ENCODE results near the gene ZNF618. TPM values are rescaled to one million over a fixed set of nuclear protein-coding genes. Genes with fewer than 3 reads are reported as not detected.

ZNF618 gene
- total RNA-seq, 1 donor from 2014 or later = 0.19 TPM

- Mint-ChIP-seq H3K9me3 (no peaks in the 10 kb centered on the region), H3K27ac (no peak overlapping the region), H3K36me3 (ENCODE audit: low read depth) (no peaks in the 10 kb centered on the region), H3K27me3 (no peaks in the 10 kb centered on the region), H3K4me1 (no peaks in the 10 kb centered on the region), H3K4me3 (no peak overlapping the region)
- DNase-seq = no peak
- intact Hi-C loops (cut with micrococcal nuclease) = no loop called here
Observed at GRCh38 chr9:114089206-114089840, 213.2 kb downstream of the ZNF618 start.

DNA sequence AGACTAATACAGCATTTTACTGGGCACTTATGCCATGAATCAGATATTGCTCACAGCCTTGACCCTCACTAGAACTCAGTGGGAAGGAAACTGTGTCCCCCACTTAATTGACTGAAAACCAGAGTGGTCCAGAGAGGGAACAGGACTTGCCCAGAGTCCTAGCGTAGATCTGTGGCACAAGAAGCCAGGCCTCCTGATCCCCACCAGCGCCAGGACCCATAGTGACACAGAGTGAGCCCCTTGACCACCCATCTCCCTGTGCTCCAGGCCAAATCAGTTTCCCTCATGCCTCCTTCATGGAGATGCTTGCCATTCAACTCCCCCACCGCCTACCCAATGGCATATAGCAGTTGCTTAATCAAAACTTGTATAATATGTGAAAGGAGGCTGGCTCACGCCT, 214.7 kb downstream of the ZNF618 start:
- intact Hi-C loops (cut with micrococcal nuclease) = no loop called here
- Mint-ChIP-seq H3K4me3 (no peak overlapping the region), H3K27me3 (no peaks in the 10 kb centered on the region), H3K9me3 (no peaks in the 10 kb centered on the region), H3K27ac (no peak overlapping the region), H3K4me1 (no peaks in the 10 kb centered on the region), H3K36me3 (ENCODE audit: low read depth) (no peaks in the 10 kb centered on the region)
- DNase-seq = no peak

DNA sequence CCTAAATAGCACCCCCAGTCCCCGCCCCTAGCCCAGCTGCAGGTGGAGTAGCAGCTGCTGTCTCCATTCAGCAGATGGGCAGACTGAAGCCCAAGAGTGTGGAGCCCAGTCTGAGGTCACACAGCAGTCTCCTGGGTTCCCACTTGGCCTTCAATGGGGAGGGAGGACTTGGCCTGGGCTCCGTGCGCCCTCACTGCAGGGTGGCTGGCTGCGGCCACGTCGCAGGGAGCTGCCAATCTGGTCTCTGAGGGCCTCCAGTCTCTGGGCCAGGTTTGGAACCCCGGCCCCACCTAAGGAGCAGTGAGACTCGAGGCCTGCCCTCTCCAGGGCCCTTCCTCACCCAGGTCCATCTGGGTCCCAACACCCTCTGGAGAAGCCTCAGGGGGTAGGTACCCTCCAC, 215.6 kb downstream of the ZNF618 start:
- H3K9me3 Mint-ChIP-seq = no peaks in the 10 kb centered on the region
- DNase-seq = no peak
- H3K4me1 Mint-ChIP-seq = no peaks in the 10 kb centered on the region
- intact Hi-C loops (cut with micrococcal nuclease) = no loop called here
- peaks cover 6% of the 10 kb centered on the region for H3K27me3 Mint-ChIP-seq
- no peak overlapping the region for H3K4me3 Mint-ChIP-seq
- no peak overlapping the region for H3K27ac Mint-ChIP-seq
- H3K36me3 Mint-ChIP-seq (ENCODE audit: low read depth) = no peaks in the 10 kb centered on the region

DNA sequence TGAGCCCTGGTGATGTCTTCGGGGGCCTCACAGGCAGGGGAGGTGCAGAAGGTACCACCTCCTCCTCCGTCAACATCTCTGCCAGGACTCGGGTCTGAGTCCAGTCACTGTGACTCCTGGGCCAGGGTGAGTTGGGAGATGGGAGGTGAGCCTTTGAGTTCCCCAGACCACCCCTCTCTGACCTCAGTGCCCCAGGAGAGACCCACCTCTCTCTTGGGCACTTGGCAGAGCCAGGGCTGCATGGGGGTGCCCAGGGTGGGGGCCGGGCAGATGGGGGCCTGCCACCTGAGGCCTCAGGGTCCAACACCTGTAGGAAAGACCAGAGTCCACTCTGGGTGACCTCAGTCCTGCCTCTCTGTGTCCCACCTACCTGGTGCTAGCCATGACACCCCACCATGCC, 216.2 kb downstream of the ZNF618 start:
- no peaks in the 10 kb centered on the region for H3K4me1 Mint-ChIP-seq

DNA sequence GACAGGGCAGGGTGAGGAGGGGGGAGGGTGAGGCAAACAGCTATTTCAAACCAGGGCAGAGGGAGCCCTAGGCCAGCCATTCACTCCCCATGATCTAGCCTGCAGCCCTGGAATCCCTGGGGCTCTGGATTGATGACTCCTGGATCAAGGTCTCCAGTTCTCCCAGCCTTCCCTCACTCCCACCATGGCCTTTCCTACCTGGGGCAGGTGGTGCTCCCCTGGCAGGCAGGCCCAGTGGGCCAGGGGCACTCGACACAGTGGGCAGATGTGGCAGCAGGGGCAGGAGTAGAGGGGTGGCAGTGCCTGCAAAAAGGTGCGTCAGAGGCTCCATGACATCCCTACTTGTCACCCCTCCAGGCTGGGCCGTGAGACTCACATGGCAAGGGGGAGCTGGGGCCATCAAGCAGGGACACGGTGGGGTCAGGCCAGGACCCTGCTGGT, 216.9 kb downstream of the ZNF618 start:
- Mint-ChIP-seq H3K36me3 (ENCODE audit: low read depth) (no peaks in the 10 kb centered on the region), H3K27me3 (peaks cover 15% of the 10 kb centered on the region), H3K9me3 (no peaks in the 10 kb centered on the region), H3K4me3 (no peak overlapping the region), H3K4me1 (peaks cover 3% of the 10 kb centered on the region), H3K27ac (no peak overlapping the region)
- DNase-seq = no peak
- intact Hi-C loops (cut with micrococcal nuclease) = no loop called here

More for the DNA sequence above, 216.2 kb downstream of the ZNF618 start:
- H3K36me3 Mint-ChIP-seq (ENCODE audit: low read depth) = no peaks in the 10 kb centered on the region
- intact Hi-C loops (cut with micrococcal nuclease) = no loop called here
- no peak overlapping the region for H3K27ac Mint-ChIP-seq
- H3K4me3 Mint-ChIP-seq = no peak overlapping the region
- H3K27me3 Mint-ChIP-seq = peaks cover 11% of the 10 kb centered on the region
- no peak for DNase-seq
- no peaks in the 10 kb centered on the region for H3K9me3 Mint-ChIP-seq

DNA sequence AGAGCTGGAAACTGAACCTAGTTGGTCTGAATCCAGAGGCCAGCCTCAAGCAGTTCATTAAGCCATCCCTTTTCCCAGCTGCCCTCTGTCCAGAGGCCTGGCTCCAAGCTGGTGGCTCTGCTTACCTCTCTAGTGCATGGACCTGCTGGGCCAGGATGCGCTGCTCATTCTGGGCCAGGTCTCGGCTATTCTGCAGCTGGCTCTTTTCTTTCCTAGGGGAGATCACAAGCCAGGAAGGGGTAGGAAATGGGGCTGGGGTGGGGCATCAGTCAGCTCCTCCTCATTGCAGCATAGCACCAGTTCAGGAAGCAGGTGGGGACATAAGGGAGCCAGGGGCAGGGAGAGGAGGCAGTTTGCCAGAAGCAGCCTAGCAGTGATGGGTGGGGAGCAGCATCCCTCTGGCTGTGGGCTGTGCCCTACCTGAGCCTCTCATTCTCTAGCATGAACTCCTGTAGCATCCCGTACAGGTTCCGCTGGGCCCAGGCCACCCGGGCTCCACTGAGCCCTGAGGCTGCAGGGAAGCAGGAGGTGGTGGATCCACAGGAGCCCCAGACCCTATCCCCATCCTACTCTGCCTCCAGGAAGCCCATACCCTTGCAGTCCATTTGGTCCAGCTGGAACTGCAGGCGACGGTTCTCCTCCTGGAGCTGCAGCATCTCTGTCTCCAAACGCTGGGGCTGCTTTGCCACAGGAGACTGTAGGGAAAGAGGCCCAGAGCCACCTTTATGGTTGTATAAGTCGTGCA, 217.8 kb downstream of the ZNF618 start:
- intact Hi-C loops (cut with micrococcal nuclease) = no loop called here
- H3K4me1 Mint-ChIP-seq = peaks cover 3% of the 10 kb centered on the region
- H3K27me3 Mint-ChIP-seq = peaks cover 16% of the 10 kb centered on the region
- H3K36me3 Mint-ChIP-seq (ENCODE audit: low read depth) = no peaks in the 10 kb centered on the region
- H3K9me3 Mint-ChIP-seq = no peaks in the 10 kb centered on the region
- H3K4me3 Mint-ChIP-seq = no peak overlapping the region
- H3K27ac Mint-ChIP-seq = no peak overlapping the region
- DNase-seq = no peak

- Mint-ChIP-seq H3K27me3 (peaks cover 22% of the 10 kb centered on the region), H3K9me3 (no peaks in the 10 kb centered on the region), H3K4me3 (no peak overlapping the region), H3K4me1 (peaks cover 3% of the 10 kb centered on the region), H3K36me3 (ENCODE audit: low read depth) (no peaks in the 10 kb centered on the region), H3K27ac (no peak overlapping the region)
- no peak for DNase-seq
- intact Hi-C loops (cut with micrococcal nuclease) = no loop called here
Observed at GRCh38 chr9:114094971-114095370, 218.9 kb downstream of the ZNF618 start.

- peaks cover 3% of the 10 kb centered on the region for H3K4me1 Mint-ChIP-seq
- H3K9me3 Mint-ChIP-seq = no peaks in the 10 kb centered on the region
- peak overlapping the region; percentile 10 for H3K4me3 Mint-ChIP-seq
- H3K27me3 Mint-ChIP-seq = peaks cover 26% of the 10 kb centered on the region
- intact Hi-C loops (cut with micrococcal nuclease) = no loop called here
- H3K27ac Mint-ChIP-seq = no peak overlapping the region
- no peaks in the 10 kb centered on the region for H3K36me3 Mint-ChIP-seq (ENCODE audit: low read depth)
- no peak for DNase-seq
Observed at GRCh38 chr9:114096041-114096511, 220.0 kb downstream of the ZNF618 start.

GRCh38 chr9:114096866-114097612, 220.9 kb downstream of the ZNF618 start:
- intact Hi-C loops (cut with micrococcal nuclease) = no loop called here
- peak overlapping the region; percentile 10 for H3K4me3 Mint-ChIP-seq
- no peak overlapping the region for H3K27ac Mint-ChIP-seq
- no peaks in the 10 kb centered on the region for H3K36me3 Mint-ChIP-seq (ENCODE audit: low read depth)
- DNase-seq = no peak
- peaks cover 3% of the 10 kb centered on the region for H3K4me1 Mint-ChIP-seq
- peaks cover 4% of the 10 kb centered on the region for H3K9me3 Mint-ChIP-seq
- H3K27me3 Mint-ChIP-seq = peaks cover 29% of the 10 kb centered on the region

DNA sequence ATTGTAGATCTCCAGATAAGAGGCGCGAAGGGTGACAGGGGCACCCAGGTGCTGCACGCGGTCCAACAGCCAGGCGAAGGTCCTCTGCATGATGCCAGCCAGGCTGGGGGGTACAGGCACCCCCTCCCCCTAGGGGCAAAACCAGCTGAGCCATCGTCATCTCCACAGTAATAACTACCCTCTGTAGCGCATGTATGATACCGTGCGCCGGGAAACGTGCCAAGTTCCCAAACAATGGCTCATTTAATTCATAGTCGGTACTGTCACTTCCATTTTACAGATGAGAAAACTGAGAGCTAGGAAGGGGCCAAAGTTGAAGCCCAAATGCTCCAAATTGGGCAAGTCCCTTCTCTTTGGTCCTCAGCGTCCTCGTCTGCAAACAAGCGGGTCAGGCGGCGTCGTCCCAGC, 221.5 kb downstream of the ZNF618 start:
- H3K27me3 Mint-ChIP-seq = peaks cover 31% of the 10 kb centered on the region
- no peaks in the 10 kb centered on the region for H3K36me3 Mint-ChIP-seq (ENCODE audit: low read depth)
- H3K4me3 Mint-ChIP-seq = peak overlapping the region; percentile 10
- no peak overlapping the region for H3K27ac Mint-ChIP-seq
- peaks cover 4% of the 10 kb centered on the region for H3K9me3 Mint-ChIP-seq
- H3K4me1 Mint-ChIP-seq = peaks cover 3% of the 10 kb centered on the region
- DNase-seq = no peak
- intact Hi-C loops (cut with micrococcal nuclease) = no loop called here

- peak; percentile 68 for DNase-seq
- Mint-ChIP-seq H3K9me3 (peaks cover 4% of the 10 kb centered on the region), H3K27me3 (peaks cover 33% of the 10 kb centered on the region), H3K36me3 (ENCODE audit: low read depth) (no peaks in the 10 kb centered on the region), H3K27ac (no peak overlapping the region), H3K4me3 (no peak overlapping the region), H3K4me1 (peaks cover 3% of the 10 kb centered on the region)
- intact Hi-C loops (cut with micrococcal nuclease) = no loop called here
Observed at GRCh38 chr9:114098021-114098935, 222.2 kb downstream of the ZNF618 start.

DNA sequence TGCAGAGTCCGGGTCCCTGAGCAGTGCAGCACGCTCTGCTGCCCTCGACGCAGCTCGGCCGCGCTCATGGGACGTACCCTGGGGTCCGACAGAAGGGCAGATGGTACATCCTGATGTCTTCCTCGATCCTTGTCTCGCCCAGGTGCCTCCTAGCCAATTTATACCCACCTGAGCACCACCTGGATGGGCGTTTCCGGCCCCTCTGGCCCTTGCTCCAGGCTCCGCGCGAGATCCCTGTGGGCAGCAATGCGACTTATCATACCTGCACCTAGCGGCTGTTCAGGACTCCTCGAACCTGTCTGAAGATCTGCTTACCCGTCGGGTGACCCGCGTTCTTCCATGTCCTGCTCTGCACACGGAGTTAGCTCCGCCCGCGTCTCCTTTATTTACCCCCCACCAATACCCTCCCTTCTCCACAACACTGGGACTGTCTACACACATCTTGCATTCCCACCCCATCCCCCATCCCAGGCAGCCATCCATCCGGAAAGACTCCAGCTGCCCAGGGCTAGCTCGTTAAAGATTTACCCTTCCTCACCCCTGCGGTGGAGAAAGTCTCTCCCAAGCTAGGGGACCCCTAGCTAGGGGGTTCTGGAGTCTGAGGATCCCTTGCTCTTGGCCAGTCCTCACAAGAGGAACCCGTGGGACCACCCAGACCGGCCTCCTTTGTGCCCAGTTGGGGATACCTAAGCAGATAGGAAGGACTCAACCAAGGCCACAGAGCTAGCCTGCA, 223.0 kb downstream of the ZNF618 start, which contains the start of gene KIF12:
TSS of gene KIF12 (minus strand) at position 357 of the 733 bp plus-strand sequence. CDS start at position 341, 16 bp downstream.
- Mint-ChIP-seq H3K36me3 (ENCODE audit: low read depth) (no peaks in the 10 kb centered on the region), H3K4me1 (peaks cover 3% of the 10 kb centered on the region), H3K27ac (no peak within 1 kb of the TSS), H3K4me3 (no peak within 1 kb of the TSS), H3K9me3 (peaks cover 4% of the 10 kb centered on the region), H3K27me3 (peaks cover 38% of the 10 kb centered on the region)
- intact Hi-C loops (cut with micrococcal nuclease) = no loop called here
- no peak for DNase-seq

All from activated CD4-positive, alpha-beta T cell treated with anti-CD3 and anti-CD28 coated beads, Interleukin-2, amount 10 ng/mL, durations not matched to agents 24 days and 14 days (primary cell).